Measurements from ENCODE around the gene PARP9. TPM values are rescaled to one million over a fixed set of nuclear protein-coding genes. Genes with fewer than 3 reads are reported as not detected.
A peak's percentile ranks its signal among the peaks of the same experiment; 100 is the strongest.

PARP9 gene
- total RNA-seq, 1 experiment from 2014 or later = 1.8 TPM

- Mint-ChIP-seq H3K36me3 (no peaks in the 10 kb centered on the region), H3K27ac (no peak overlapping the region), H3K4me3 (peak overlapping the region; percentile 42), H3K4me1 (peaks cover 52% of the 10 kb centered on the region), H3K27me3 (ENCODE audit: low read depth) (no peaks in the 10 kb centered on the region), H3K9me3 (no peaks in the 10 kb centered on the region)
- DNase-seq (ENCODE audit: low spot score) (no peak), ATAC-seq (no peak)
- ChIA-PET CTCF (no interaction called here), POLR2A (no interaction called here)
- TF ChIP-seq ATF6 (CRISPR knock-in tag; IDR thresholded peaks at IDR 0.05) (no peak), GRHL2 (CRISPR knock-in tag; IDR thresholded peaks at IDR 0.05; ENCODE audit: insufficient replicate concordance, severe bottlenecking) (no peak), ZNF121 (CRISPR knock-in tag; IDR thresholded peaks at IDR 0.05) (no peak), JAZF1 (CRISPR knock-in tag; IDR thresholded peaks at IDR 0.05) (no peak), ZNF232 (CRISPR knock-in tag; IDR thresholded peaks at IDR 0.05) (no peak), RORB (CRISPR knock-in tag; IDR thresholded peaks at IDR 0.05) (no peak), ARID4B (CRISPR knock-in tag; IDR thresholded peaks at IDR 0.05; ENCODE audit: borderline replicate concordance) (no peak), ERG (CRISPR knock-in tag; IDR thresholded peaks at IDR 0.05) (no peak), E2F4 (CRISPR knock-in tag; IDR thresholded peaks at IDR 0.05; ENCODE audit: borderline replicate concordance, low read depth) (no peak)
Measured at GRCh38 chr3:122512284-122512683, 51.8 kb downstream of the PARP9 start.

GRCh38 chr3:122510878-122511535 is 53.1 kb downstream of the PARP9 start:
- ATAC-seq (no peak), DNase-seq (ENCODE audit: low spot score) (no peak)
- no peaks in the 10 kb centered on the region for H3K9me3 Mint-ChIP-seq
- CTCF ChIA-PET = no interaction called here
- no peaks in the 10 kb centered on the region for H3K27me3 Mint-ChIP-seq (ENCODE audit: low read depth)
- peaks cover 58% of the 10 kb centered on the region for H3K4me1 Mint-ChIP-seq
- peak overlapping the region; percentile 28 for H3K27ac Mint-ChIP-seq
- no peaks in the 10 kb centered on the region for H3K36me3 Mint-ChIP-seq
- H3K4me3 Mint-ChIP-seq = no peak overlapping the region
- POLR2A ChIA-PET = interaction anchor here (0.5 kb wide), 1 partner anchor 867 kb away, joined by 3 read pairs; no protein-coding TSS in a partner anchor
- TF ChIP-seq ZNF512 (CRISPR knock-in tag; IDR thresholded peaks at IDR 0.05; ENCODE audit: borderline replicate concordance) = no peak
- TF ChIP-seq FOXP1 (CRISPR knock-in tag; IDR thresholded peaks at IDR 0.05; ENCODE audit: borderline replicate concordance) = no peak
- TF ChIP-seq SP1 (CRISPR knock-in tag; conservative IDR thresholded peaks at IDR 0.05) = no peak
- no peak for TF ChIP-seq JUN (CRISPR knock-in tag; IDR thresholded peaks at IDR 0.05)
- TF ChIP-seq CDX4 (CRISPR knock-in tag; IDR thresholded peaks at IDR 0.05; ENCODE audit: borderline replicate concordance) = no peak
- TF ChIP-seq GABPB1 (CRISPR knock-in tag; IDR thresholded peaks at IDR 0.05) = no peak
- TF ChIP-seq PREB (CRISPR knock-in tag; IDR thresholded peaks at IDR 0.05; ENCODE audit: borderline replicate concordance) = no peak
- TF ChIP-seq ERG (CRISPR knock-in tag; IDR thresholded peaks at IDR 0.05) = no peak
- no peak for TF ChIP-seq GTF2I (CRISPR knock-in tag; conservative IDR thresholded peaks at IDR 0.05)
- no peak for TF ChIP-seq ATF6 (CRISPR knock-in tag; IDR thresholded peaks at IDR 0.05)

Data from WTC11 (cell line).